Subcutaneous abdominal adipose tissue (tissue), 5 donors: ENCODE results near the gene MYL12B.

Source experiments
- H3K27ac ChIP-seq: one replicate; pipeline ENCODE4 v1.7.0; 2013; ENCODE audit warnings: low read depth, mild to moderate bottlenecking, inconsistent platforms, low read length, moderate library complexity
- H3K27me3 ChIP-seq, 5 donors: one replicate each; pipeline ENCODE4 v1.7.0; 2013; ENCODE audit warnings: low read length in 5 of 5, inconsistent platforms in 1 of 5; ENCODE audit not compliant: control insufficient read depth in 5 of 5, insufficient read depth in 4 of 5
- H3K36me3 ChIP-seq, 5 donors: one replicate each; pipeline ENCODE4 v1.7.0; 2013; ENCODE audit warnings: low read length in 5 of 5; ENCODE audit not compliant: control insufficient read depth in 5 of 5, insufficient read depth in 5 of 5
- H3K4me1 ChIP-seq, 5 donors: one replicate each; pipeline ENCODE4 v1.7.0; 2013; ENCODE audit warnings: low read length in 5 of 5, mild to moderate bottlenecking in 3 of 5, moderate library complexity in 1 of 5; ENCODE audit not compliant: control insufficient read depth in 5 of 5, insufficient read depth in 5 of 5
- H3K4me3 ChIP-seq, 5 donors: one replicate each; pipeline ENCODE4 v1.7.0; 2013; ENCODE audit warnings: low read length in 5 of 5, low read depth in 1 of 5
- H3K9ac ChIP-seq, 5 donors: one replicate each; pipeline ENCODE4 v1.7.0; 2013; ENCODE audit warnings: low read length in 5 of 5, mild to moderate bottlenecking in 4 of 5, moderate library complexity in 3 of 5
- H3K9me3 ChIP-seq, 5 donors: one replicate each; pipeline ENCODE4 v1.7.0; 2013; ENCODE audit warnings: low read length in 5 of 5; ENCODE audit not compliant: control insufficient read depth in 5 of 5
- donor health status: healthy.
- donor health status: healthy.
- donor health status: healthy.
- donor health status: healthy.
- donor health status: healthy.

Gene MYL12B

GRCh38 chr18:3261373-3262233 is at the start of gene MYL12B:
TSS of gene MYL12B (plus strand) at chr18:3262133. CDS start at chr18:3272899, 10,766 bp downstream.
- Histone ChIP-seq H3K4me3 (peak within 1 kb of the TSS; percentile 73 to 99 (median 96)), H3K9ac (peak within 1 kb of the TSS; percentile 88 to 96 (median 95)), H3K9me3 (no peaks in the 10 kb centered on the region), H3K27me3 (no peaks in the 10 kb centered on the region), H3K27ac (peak within 1 kb of the TSS; percentile 98), H3K4me1 (peaks cover 0 to 58% (median 56%) of the 10 kb centered on the region in 5 donors), H3K36me3 (peaks cover 10 to 23% (median 20%) of the 10 kb centered on the region in 5 donors)

- H3K9me3 ChIP-seq, result no peaks in the 10 kb centered on the region
- H3K27ac ChIP-seq, result peak overlapping the region; percentile 76
- peaks cover 0 to 39% (median 29%) of the 10 kb centered on the region in 5 donors for H3K4me1 ChIP-seq
These were observed 49.3 kb upstream of the MYL12B start for GRCh38 chr18:3212657-3213056.

GRCh38 chr18:3213300-3214059 is 48.5 kb upstream of the MYL12B start:
- Histone ChIP-seq H3K9ac (no peak overlapping the region), H3K4me1 (peaks cover 0 to 44% (median 35%) of the 10 kb centered on the region in 5 donors), H3K27ac (peak overlapping the region; percentile 76), H3K27me3 (no peaks in the 10 kb centered on the region), H3K36me3 (peaks cover 0 to 8% (median 5%) of the 10 kb centered on the region in 5 donors), H3K4me3 (no peak overlapping the region), H3K9me3 (no peaks in the 10 kb centered on the region)

More at GRCh38 chr18:3212657-3213056, 49.3 kb upstream of the MYL12B start:
- Histone ChIP-seq H3K9ac (no peak overlapping the region), H3K27me3 (no peaks in the 10 kb centered on the region), H3K36me3 (peaks cover 0 to 8% (median 5%) of the 10 kb centered on the region in 5 donors), H3K4me3 (no peak overlapping the region)

- Histone ChIP-seq H3K36me3 (peaks cover 0 to 8% (median 5%) of the 10 kb centered on the region in 5 donors), H3K27me3 (no peaks in the 10 kb centered on the region), H3K4me1 (peaks cover 0 to 59% (median 46%) of the 10 kb centered on the region in 5 donors), H3K4me3 (no peak overlapping the region), H3K27ac (no peak overlapping the region), H3K9ac (no peak overlapping the region), H3K9me3 (no peaks in the 10 kb centered on the region)
These were observed 46.9 kb upstream of the MYL12B start for GRCh38 chr18:3214855-3215637.

- H3K27ac ChIP-seq, result peak overlapping the region; percentile 91
- no peak overlapping the region for H3K9ac ChIP-seq
- H3K4me3 ChIP-seq, result peak overlapping the region in 1 of 5 donors; percentile 9
- H3K36me3 ChIP-seq, result peaks cover 0 to 8% (median 5%) of the 10 kb centered on the region in 5 donors
- no peaks in the 10 kb centered on the region for H3K27me3 ChIP-seq
- no peaks in the 10 kb centered on the region for H3K9me3 ChIP-seq
- peaks cover 0 to 45% (median 39%) of the 10 kb centered on the region in 5 donors for H3K4me1 ChIP-seq
These were observed 44.9 kb upstream of the MYL12B start for GRCh38 chr18:3216987-3217386.

- H3K4me3 ChIP-seq, result no peak overlapping the region
- peak overlapping the region; percentile 91 for H3K27ac ChIP-seq
These were observed 43.8 kb upstream of the MYL12B start for GRCh38 chr18:3217948-3218647.

GRCh38 chr18:3218819-3219218 is 43.1 kb upstream of the MYL12B start:
- Histone ChIP-seq H3K4me3 (peak overlapping the region in 3 of 5 donors; percentile 34 to 45 (median 38)), H3K27ac (peak overlapping the region; percentile 91), H3K36me3 (peaks cover 0 to 8% (median 5%) of the 10 kb centered on the region in 5 donors), H3K4me1 (peaks cover 0 to 29% (median 25%) of the 10 kb centered on the region in 5 donors), H3K27me3 (no peaks in the 10 kb centered on the region), H3K9me3 (no peaks in the 10 kb centered on the region), H3K9ac (peak overlapping the region in 2 of 5 donors; percentile 28 to 78)

More at GRCh38 chr18:3217948-3218647, 43.8 kb upstream of the MYL12B start:
- Histone ChIP-seq H3K9me3 (no peaks in the 10 kb centered on the region), H3K36me3 (peaks cover 0 to 8% (median 5%) of the 10 kb centered on the region in 5 donors), H3K27me3 (no peaks in the 10 kb centered on the region), H3K9ac (peak overlapping the region in 3 of 5 donors; percentile 28 to 78 (median 75)), H3K4me1 (peaks cover 0 to 36% (median 30%) of the 10 kb centered on the region in 5 donors)

GRCh38 chr18:3219241-3219630 is 42.7 kb upstream of the MYL12B start:
- Histone ChIP-seq H3K4me1 (peaks cover 0 to 30% (median 27%) of the 10 kb centered on the region in 5 donors), H3K9ac (peak overlapping the region; percentile 12 to 78 (median 46)), H3K9me3 (no peaks in the 10 kb centered on the region), H3K4me3 (peak overlapping the region; percentile 34 to 45 (median 40)), H3K27me3 (no peaks in the 10 kb centered on the region), H3K27ac (peak overlapping the region; percentile 91), H3K36me3 (peaks cover 0 to 8% (median 5%) of the 10 kb centered on the region in 5 donors)
